GM19043 (cell line): ENCODE data around the gene SLC5A9.
"Not testable (repeated sequence)": the region's sequence is repeated elsewhere in the genome, so short reads cannot be mapped to it uniquely, and the experiment has no call there.

Experiments used
- ATAC-seq: cut with Tn5 transposase; IDR thresholded peaks from one replicate; pipeline ENCODE4 v1.9.1; 2021; ENCODE audit warnings: low read depth; ENCODE audit not compliant: unreplicated experiment

The SLC5A9 gene

GRCh38 chr1:48236716-48237470 lies 14.4 kb downstream of the SLC5A9 start:
- peak; percentile 73 for ATAC-seq

- ATAC-seq, result no peak
Measured at GRCh38 chr1:48242141-48242736, 19.7 kb downstream of the SLC5A9 start.

GRCh38 chr1:48245106-48245505 lies 22.6 kb downstream of the SLC5A9 start:
- no peak for ATAC-seq

- ATAC-seq, result no peak
Measured at GRCh38 chr1:48246727-48247126, 24.2 kb downstream of the SLC5A9 start.

- ATAC-seq, result no peak
Measured at GRCh38 chr1:48248356-48248755, 25.8 kb downstream of the SLC5A9 start.

GRCh38 chr1:48249868-48250267 lies 27.4 kb downstream of the SLC5A9 start:
- no peak for ATAC-seq

- ATAC-seq, result no peak
Measured at GRCh38 chr1:48250572-48250971, 28.1 kb downstream of the SLC5A9 start.

- no peak for ATAC-seq
Measured at GRCh38 chr1:48251323-48251722, 28.8 kb downstream of the SLC5A9 start.

GRCh38 chr1:48251821-48252220 lies 29.3 kb downstream of the SLC5A9 start:
- no peak for ATAC-seq

GRCh38 chr1:48254254-48254653 lies 31.7 kb downstream of the SLC5A9 start:
- ATAC-seq, result no peak

- ATAC-seq, result no peak
Measured at GRCh38 chr1:48258106-48258505, 35.6 kb downstream of the SLC5A9 start.

GRCh38 chr1:48261881-48262400 lies 39.4 kb downstream of the SLC5A9 start:
- ATAC-seq, result no peak

GRCh38 chr1:48263041-48263440 lies 40.5 kb downstream of the SLC5A9 start:
- no peak for ATAC-seq

- no peak for ATAC-seq
Measured at GRCh38 chr1:48266576-48266975, 44.1 kb downstream of the SLC5A9 start.

GRCh38 chr1:48277437-48277836 lies 54.9 kb downstream of the SLC5A9 start:
- not testable (repeated sequence) for ATAC-seq

- ATAC-seq, result not testable (repeated sequence)
Measured at GRCh38 chr1:48282329-48282728, 59.8 kb downstream of the SLC5A9 start.

- ATAC-seq, result not testable (repeated sequence)
Measured at GRCh38 chr1:48284696-48285420, 62.3 kb downstream of the SLC5A9 start.

- no peak for ATAC-seq
Measured at GRCh38 chr1:48285525-48285924, 63.0 kb downstream of the SLC5A9 start.

- no peak for ATAC-seq
Measured at GRCh38 chr1:48291421-48291820, 68.9 kb downstream of the SLC5A9 start.

GRCh38 chr1:48292706-48293105 lies 70.2 kb downstream of the SLC5A9 start:
- ATAC-seq, result no peak

- not testable (repeated sequence) for ATAC-seq
Measured at GRCh38 chr1:48294094-48294493, 71.6 kb downstream of the SLC5A9 start.
